HPDE6-E6E7 (cell line): Measurements from ENCODE around the gene ARTN.
A peak's percentile ranks its signal among the peaks of the same experiment; 100 is the strongest.

ENCODE experiments used
- DNase-seq: peaks from one replicate; pipeline ENCODE4 v3.0.0; 2011; ENCODE audit warnings: missing footprints; ENCODE audit errors: extremely low spot score

Gene ARTN, protein sequence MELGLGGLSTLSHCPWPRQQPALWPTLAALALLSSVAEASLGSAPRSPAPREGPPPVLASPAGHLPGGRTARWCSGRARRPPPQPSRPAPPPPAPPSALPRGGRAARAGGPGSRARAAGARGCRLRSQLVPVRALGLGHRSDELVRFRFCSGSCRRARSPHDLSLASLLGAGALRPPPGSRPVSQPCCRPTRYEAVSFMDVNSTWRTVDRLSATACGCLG

DNA sequence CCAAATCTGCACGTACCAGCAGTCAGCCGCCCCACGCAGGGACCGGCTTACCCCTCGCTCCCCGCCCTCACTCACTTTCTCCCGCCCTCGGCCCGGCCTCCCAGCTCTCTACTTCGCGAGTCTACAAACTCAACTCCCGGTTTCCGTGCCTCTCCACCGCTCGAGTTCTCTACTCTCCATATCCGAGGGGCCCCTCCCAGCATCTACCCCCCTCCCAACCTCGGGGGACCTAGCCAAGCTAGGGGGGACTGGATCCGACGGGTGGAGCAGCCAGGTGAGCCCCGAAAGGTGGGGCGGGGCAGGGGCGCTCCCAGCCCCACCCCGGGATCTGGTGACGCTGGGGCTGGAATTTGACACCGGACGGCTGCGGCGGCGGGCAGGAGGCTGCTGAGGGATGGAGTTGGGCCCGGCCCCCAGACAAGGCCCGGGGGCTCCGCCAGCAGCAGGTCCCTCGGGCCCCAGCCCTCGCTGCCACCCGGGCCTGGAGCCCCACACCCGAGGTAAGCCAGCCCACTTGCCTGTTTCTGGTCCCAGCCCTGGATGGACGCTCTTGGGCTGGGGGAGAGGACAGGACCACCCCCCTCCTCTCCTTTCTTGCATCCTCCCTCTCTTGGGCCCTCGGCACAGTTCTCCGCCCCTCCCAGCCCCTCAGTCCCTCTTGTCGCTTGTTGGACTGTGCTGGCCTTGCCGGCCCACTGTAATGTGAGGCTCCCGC is at the start of gene ARTN:
Gene ARTN, plus strand, starts transcription at position 416 of the 715 bp plus-strand sequence. CDS start 1,856 bp downstream, outside the sequence.
- no peak for DNase-seq

DNA sequence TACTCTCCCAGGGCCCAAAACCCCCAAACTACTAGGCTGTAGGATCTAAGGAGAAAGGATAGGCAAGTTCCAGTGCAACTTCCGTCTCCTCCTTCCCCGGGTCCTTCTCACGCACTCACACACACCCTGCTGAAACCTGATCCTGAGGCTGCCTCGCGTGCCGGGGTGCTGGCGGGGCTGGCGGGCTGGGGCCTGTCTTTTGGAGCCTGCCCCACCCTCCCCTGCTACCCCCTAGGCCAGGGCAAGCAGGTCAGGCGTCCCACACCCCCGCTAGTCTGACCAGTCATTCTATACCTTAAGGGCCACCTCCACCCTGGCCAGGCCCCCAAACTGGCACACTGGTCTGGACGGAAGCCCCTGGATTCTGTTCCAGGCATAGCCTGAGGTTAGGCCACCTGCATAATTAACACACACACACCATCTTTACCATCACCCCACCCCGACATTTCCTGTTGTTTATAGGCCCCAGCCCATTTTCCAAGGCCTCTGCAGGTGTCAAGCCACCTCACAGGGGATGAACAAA is 48.3 kb upstream of the ARTN start:
- DNase-seq, result peak; percentile 93

DNA sequence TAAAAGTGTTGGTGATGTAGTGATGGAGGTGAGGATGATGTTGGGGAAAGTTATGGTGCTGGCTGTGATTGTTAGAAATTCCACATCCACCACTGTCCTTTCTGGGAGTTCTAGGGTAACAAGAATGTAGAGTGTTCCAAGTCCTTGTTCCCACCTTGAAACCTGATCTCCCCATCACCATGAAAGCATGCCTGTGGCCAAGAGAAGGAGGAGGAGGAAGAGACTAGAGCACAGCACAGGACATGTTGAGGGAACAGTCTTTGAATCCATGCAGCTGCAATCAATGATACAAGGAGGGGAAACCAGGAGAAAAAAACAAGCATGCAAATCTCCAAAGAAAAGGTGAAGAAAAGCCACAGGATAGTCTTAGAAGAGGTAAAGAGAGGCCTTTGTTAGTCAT is 45.9 kb upstream of the ARTN start:
- DNase-seq, result no peak

DNA sequence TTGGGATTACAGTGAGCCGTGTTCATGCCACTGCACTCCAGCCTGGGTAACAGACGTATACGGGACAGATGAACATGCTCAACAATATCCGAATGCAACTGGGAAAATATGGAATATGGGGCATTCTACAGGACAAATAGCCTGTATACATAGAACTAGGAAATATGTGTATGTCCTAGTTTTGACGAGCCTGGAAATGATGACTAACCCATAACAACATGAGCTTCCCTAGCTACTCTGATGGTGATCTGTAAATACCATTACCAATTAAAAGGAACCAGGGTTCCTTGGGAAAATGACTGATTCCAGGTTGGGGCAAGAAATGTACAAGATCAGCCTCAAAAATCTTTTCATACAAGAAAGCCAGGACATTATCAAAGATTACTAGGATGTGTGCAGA is 42.8 kb upstream of the ARTN start:
- no peak for DNase-seq

DNA sequence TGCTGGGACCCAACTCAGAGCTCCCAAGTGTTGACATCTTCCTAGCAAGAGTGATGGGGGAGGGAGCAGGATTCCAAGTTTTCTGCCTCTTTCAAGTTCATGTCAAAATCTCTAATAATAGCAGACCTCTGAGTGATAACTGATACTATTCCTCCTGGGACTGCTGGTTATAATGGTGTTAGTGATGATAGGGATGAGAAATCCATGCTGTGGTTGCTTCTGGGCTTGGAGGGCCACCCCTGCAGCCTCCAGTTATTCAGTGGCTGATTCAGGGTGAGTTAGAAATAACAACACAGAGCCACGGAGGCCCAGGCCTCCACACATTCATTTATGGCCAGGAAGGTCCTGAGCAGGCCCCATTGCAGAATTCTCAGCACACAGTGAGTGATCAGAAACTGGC is 40.6 kb upstream of the ARTN start:
- DNase-seq, result no peak

DNA sequence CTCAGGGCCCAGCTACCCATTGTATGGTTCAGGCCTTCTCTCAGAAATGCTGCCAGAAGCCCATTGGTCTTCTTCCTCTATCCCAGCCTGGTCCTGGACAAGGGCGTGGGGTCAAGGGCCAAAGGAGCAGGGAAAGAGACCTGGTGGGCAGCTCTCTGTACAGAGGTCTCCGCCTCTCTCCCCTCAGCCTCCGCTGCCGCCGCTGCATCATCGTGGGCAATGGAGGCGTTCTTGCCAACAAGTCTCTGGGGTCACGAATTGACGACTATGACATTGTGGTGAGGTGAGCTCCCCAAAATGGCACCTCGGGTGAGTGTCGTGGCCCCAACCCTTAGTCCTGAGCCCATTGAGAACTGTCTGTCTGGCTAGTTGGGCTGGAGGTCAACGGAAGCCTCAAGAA is 34.6 kb upstream of the ARTN start:
- DNase-seq, result no peak

DNA sequence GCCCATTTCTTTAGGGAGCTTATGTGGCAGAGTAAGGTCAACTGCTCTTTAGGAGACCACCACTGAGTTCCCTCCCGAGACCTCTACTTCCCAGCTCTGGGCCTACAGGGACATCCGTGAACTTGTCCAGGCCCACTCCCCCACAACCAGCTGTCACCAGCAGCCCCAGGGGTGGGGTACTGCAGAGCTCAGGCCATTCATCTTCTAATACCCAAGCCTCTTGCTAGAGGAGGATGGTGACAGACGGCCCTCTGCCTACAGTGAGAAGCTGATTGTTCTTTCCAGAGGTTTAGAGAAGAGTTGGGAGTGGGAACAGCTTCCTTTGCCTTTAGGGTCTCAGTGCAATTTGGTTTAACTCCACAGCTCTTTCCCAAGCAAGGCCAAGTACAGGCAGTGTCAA is 33.2 kb upstream of the ARTN start:
- DNase-seq, result no peak

DNA sequence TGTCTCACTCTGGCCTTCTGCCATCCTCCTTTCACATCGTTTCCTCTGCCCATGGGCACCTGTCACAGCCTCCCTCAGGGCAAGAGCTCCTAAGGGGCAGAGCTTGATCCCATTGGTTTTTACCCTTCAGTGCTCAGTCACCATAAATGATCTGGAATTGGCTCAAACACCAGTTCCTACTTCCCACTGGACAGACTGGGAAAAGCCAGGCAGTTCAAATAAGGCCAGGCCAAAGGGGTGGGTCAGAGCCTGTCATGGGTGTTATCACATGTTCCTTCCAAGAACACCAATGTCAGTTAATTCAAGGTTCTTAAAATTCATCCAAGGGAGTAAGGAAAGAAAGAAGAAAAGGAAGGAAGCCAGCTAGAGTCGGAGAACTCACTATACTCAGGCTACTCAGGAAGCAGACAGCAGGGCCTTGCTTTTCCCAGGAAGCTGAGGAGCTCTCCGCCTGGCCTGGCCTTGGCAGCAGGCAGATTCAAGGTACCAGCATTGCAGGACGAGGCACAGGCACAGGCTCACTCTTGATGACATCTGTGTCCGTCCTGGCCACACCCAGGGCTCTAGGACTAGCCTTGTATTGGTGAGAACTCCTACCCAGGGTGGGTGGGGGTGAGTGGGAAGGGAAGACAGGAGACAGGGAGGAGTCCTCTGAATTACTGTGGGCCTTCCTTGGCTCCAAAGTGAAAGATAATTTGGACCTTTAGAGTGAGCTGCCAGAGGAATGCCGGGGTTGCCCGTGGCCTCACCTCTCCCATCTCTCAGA is 32.2 kb upstream of the ARTN start:
- DNase-seq, result no peak

DNA sequence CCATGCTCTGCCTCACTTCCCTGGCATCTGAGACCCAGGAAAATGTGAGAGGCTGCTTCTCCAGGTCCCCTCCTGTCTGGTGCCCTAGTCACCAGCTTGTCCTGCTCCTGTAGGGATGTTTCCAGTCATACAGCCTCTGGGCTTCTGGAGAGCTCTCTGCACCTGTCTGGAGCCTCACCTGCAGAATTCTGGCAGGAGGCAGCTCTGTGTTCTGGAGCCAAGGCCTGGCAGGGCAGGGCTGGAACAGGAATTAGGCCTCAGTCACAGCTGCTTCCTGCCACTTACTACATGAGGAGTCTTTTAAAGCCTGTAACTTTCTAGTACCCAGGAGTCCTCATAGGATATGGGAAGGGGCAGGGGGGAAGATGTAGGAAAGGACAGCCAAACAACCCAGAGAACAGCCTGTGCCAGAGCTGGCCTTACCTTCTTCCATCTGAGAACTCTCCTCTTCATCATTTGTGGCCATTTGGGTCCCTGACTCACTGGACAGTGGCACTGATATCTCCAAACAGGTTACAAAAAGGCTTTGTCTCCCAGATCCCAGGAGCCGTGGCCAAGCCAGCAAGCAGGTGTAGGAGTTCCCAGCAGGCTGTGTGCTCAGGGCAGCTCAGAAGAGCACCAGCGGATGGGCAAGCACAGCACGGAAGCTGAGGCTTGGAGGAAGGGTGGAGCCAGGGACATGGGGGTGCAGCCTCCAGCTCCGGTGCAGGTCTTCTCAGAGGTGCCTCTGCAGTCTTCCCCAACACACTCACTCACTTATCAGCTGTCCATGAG is 31.4 kb upstream of the ARTN start:
- DNase-seq, result no peak

DNA sequence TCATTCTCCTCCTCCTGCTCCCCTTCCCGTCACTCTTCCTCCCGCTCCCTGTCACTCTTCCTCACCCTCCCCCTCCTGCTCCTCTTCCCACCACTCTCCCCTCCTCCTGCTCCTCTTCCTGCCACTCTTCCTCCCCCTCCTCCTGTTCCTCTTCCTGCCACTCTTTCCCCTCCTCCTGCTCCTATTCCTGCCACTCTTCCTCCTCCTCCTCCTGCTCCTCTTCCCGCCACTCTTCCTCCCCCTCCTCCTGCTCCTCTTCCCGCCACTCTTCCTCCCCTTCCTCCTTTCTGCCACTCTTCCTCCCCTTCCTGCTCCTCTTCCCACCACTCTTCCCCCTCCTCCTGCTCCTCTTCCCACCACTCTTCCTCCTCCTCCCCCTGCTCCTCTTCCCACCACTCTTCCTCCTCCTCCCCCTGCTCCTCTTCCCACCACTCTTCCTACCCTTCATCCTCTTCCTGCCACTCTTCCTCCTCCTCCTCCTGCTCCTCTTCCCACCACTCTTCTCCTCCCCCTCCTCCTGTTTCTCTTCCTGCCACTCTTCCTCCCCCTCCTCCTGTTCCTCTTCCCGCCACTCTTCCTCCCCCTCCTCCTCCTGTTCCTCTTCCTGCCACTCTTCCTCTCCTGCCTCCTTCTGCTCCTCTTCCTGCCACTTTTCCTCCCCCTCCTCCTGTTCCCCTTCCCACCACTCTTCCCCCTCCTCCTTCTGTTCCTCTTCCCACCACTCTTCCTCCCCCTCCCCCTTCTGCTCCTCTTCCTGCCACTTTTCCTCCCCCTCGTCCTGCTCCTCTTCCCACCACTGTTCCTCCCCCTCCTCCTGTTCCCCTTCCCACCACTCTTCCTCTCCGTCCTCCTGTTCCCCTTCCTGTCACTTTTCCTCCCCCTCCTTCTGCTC is 28.7 kb upstream of the ARTN start:
- DNase-seq, result no peak

DNA sequence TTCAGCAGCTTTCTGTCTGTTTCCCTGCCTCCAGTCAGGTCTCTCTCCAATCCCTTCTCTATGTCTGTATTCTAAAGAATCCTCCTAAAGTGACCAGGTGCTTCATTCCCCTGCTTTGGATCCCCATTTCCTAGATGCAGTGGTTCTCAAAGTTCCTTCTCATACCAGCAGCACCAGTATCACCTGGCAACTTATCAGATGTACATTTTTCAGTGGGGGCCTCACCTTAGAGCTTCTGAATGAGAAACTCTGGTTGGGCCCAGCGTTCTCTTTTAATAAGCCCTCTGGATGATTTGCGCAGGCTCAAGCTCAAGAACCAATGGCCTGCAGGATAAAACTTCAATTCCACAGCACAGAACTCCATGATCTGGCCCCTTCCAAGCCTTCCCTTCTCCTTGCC is 25.4 kb upstream of the ARTN start:
- DNase-seq, result no peak

DNA sequence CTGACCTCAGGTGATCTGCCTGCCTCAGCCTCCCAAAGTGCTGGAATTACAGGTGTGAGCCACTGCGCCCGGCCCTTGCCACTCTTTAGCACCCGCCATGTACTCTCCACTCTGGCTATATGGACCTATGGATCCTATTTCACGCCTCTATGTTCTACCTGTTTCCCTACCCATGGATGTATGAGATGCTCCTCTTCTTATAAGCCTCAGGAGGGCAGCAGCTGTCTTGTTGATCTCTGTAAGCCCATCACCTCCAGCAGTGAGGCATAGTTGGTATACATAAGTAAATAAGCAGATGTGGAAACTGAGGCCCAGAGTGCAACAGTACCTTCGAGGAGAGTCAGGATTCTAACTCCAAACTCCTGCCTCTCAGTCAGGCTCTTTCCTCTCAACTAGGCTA is 24.7 kb upstream of the ARTN start:
- no peak for DNase-seq

DNA sequence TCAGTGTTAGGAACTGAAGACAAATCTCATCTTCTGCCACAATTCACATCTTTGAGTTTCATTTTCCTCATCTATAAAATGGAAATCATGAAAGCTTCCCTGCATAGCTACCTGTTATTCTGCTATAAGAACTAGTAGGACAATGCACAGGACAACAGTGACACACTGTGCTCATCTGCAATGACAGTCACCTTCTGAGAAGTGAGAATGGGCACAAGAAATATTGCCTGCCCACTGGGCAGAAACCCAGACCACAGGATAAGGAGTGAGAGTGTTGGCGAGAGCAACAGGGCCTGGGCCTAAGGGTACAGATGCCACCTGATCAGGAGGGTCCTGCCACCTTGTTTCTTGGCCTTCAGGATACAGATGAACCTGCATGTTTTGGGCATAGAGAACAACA is 23.3 kb upstream of the ARTN start:
- DNase-seq, result no peak

DNA sequence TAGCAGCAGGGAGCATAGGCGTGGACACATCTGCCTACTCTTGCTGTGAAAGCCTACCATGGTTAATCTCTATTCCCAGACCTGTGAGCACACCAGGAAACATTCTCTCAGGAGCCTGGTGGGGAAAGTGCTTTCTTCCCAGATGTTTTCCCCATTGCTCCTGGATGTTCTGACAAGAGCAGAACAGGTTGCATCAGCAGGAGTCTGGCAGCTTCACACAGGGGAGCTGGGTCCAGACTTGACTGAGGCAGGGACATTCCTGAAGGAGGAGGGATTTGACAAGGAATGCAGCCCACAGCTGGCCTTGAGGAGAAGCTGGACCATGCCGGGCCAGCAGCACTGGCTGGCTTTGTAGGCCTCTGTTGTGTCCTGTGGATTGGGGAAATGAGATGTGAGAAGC is 21.0 kb upstream of the ARTN start:
- no peak for DNase-seq

DNA sequence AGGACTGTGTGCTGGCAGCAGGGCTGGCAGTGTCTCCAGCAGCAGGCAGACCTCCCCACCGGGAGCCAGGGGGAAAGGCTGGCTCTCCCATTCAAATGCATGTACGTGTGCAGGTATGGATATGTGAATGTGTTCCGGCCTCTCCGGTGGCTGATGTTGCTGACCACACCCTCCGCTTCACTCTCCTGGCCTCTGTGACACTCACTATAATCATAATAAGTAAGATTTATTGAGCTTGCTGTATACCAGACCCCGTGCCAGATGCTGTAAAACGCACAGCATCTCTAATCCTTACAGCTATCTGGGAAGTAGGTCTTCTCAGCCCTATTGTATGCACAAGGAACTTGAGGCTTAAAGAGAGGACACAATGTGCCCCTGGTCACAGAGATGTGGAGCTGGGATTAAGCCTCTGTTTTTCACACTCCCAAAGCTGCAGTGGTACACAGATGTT is 20.5 kb upstream of the ARTN start:
- no peak for DNase-seq

DNA sequence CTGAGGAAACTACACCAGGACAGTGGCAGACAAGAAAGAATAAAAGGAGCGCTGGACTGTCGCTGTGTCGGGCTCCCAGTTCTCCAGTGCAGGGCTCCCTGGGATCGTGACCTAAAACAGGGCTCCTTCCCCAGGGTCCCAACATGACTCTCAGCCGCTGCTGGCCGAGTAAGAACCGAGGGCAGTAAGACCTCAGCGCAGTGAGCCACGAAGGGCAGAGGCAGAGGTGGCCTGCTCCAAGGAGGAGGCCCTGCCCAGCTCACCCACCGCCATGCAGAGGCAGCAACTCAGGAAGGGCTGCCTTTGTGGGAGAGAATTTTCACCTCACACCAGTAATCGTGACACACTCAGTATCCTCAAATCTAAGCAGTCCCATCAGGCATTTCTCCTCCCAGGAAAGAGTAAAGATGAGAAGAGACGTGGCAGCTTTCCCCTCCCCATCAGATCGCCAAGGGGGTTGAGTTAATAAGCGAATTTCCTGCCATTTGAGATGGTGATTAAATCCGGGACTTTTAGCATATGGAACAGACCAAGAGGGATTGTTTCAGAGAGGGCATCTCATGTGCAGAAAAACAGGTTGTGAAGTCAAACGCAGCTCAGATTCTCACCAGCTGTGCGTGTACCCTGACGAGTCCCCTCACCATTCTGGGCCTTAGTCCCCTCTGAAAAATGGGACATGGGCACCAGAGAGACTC is 19.8 kb upstream of the ARTN start:
- DNase-seq, result no peak

DNA sequence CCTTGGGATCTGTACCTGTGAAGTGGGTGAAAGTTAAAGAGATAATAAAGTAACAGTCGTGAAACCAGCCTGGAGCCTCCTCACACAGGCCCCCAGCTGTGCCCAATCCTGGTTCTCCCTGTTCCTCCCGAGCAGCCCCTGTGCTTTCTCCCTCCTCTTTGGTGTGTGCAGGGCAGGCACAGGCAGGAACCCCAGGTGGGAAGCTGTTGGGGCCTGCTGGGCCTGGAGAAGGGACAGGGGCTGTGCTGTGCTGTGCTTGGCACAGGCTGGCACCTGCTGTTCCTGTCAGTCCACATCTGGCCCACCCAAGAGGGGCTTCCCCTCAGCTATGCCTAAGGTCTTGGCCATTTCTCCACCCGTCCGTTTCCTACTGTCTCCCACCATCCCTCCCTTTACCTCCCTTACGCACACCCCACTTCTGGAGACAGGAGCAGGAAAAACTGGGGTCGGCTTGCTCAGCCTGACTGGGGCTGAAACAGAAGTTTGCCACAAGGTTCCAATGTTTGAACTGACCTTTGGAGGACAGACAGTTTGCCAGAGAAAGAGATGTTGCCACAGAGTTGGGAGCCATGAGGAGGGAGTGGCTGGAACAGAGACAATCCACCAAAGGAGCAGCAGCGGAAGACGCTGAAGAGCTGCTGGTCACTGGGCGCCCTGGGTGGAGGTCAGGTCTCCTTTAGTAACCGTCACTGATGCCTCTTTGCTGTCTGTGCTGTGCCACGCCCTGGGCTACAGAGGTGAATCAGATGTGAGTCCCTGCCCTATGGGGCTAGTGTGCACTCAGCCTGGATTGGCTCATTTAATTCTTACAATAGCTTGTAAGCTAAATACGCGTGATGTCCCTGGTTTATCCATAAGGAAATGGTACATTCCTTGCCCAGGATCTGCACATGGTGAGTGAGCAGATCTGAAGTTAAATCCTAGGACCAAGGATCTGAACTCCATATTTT is 18.8 kb upstream of the ARTN start:
- no peak for DNase-seq

DNA sequence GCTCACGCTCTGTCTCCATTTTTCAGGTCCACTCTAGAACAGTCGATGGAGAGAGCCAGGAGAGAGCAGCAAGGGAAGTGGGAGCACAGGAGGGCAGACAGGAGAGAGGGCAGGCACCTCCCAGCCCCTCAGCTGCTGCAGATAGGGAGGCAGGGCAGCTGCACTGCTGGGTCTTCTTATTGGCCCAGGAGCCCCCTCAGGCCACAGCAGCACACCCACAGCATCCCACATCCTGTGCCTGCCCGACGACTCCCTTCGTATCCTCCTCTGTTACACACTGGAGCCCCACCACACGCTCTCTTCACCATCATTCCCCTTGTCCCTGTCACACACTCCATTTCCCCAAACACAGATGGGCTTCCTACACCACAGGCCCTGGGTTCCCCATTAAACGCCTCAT is 13.7 kb upstream of the ARTN start:
- no peak for DNase-seq

DNA sequence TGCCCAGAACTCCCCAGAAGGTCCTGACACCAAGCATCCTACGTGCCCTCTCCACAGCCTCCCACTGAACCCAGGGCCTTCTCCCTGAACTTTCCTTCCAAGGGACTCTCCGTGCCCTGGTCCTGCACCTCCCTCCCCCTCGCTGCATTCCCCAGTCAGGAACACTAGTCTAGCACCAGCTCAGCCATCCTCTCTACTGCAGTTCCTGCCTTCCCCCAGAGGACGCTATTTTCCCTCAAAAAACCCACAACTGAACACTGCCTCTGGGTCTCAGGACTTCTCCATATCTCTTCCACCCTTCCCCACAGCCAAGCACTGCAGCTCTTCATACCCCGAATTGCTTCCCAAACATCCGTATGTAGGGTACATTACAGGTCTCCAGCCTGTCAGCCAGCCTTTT is 12.6 kb upstream of the ARTN start:
- DNase-seq, result no peak
